22Rv1 (cell line): ENCODE data around the gene MYO1C.

Experiments used
- ZFX ChIP-seq: fragments of 450-650 bp; IDR thresholded peaks from 2 replicates; pipeline ENCODE4 v1.6.1; 2017; ENCODE audit warnings: antibody characterized with exemption, borderline replicate concordance
- TF ChIP-seq, protein P1 (sequence below): fragments of 450-650 bp; IDR thresholded peaks from 2 replicates; pipeline ENCODE4 v1.5.1; 2017; ENCODE audit warnings: mild to moderate bottlenecking

DNA sequence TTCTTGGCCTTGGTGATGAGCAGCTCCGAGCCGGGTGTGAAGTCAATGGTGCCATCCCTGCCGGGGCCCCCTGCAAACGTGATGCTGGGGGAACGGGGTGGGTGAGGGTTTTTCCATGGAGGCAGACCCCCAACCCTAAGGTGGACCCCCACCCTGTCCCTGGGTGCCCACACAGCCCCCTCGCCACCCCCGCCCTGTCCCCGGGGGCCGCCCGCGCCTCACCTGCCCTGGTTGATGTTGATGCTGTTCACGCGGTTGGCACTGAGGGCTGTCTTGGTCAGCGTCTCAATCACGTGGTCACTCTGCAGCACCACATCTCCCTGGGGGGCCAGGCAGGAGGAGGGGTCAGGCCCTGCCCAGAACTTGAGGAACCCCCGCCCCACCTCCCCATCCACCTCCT, 25.2 kb downstream of the MYO1C start:
- TF ChIP-seq, protein P1, sequence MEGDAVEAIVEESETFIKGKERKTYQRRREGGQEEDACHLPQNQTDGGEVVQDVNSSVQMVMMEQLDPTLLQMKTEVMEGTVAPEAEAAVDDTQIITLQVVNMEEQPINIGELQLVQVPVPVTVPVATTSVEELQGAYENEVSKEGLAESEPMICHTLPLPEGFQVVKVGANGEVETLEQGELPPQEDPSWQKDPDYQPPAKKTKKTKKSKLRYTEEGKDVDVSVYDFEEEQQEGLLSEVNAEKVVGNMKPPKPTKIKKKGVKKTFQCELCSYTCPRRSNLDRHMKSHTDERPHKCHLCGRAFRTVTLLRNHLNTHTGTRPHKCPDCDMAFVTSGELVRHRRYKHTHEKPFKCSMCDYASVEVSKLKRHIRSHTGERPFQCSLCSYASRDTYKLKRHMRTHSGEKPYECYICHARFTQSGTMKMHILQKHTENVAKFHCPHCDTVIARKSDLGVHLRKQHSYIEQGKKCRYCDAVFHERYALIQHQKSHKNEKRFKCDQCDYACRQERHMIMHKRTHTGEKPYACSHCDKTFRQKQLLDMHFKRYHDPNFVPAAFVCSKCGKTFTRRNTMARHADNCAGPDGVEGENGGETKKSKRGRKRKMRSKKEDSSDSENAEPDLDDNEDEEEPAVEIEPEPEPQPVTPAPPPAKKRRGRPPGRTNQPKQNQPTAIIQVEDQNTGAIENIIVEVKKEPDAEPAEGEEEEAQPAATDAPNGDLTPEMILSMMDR: no peak
- TF ChIP-seq ZFX: no peak
